ENCODE results near the gene UBA3. TPM values are rescaled to one million over a fixed set of nuclear protein-coding genes. Genes with fewer than 3 reads are reported as not detected.

Gene UBA3
- total RNA-seq, 4 donors from 2014 or later, result 30.6 to 86.0 (median 47.2) TPM

GRCh38 chr3:69087030-69087791 is 7.0 kb upstream of the UBA3 start:
- Histone ChIP-seq H3K9me3 (no peaks in the 10 kb centered on the region), H3K36me3 (no peaks in the 10 kb centered on the region), H3K27me3 (no peaks in the 10 kb centered on the region), H3K27ac (peak overlapping the region; percentile 94 to 97 (median 96)), H3K4me3 (peak overlapping the region; percentile 13 to 87 (median 85)), H3K4me1 (peaks cover 57 to 83% (median 67%) of the 10 kb centered on the region in 4 donors)
- WGBS, 2 donors (ENCODE audit: low coverage in 1 of 2), result 65% methylated on average over 3 of the region's 3 CpGs
- intact Hi-C loops (cut with DNase I; ENCODE audit: low total_unique reads) (no loop called here), in situ Hi-C loops (cut with MboI; ENCODE audit: low pct_ligation_motif_present in 1 of 4, low pct_unique_long_range_greater_than_20kb in 1 of 4, low sequenced_read_pairs in 3 of 4) (no loop called here)
- TF ChIP-seq EP300 (IDR thresholded peaks at IDR 0.05; ENCODE audit: low read depth), result no peak
- TF ChIP-seq POLR2A (IDR thresholded peaks at IDR 0.05), result no peak
- TF ChIP-seq POLR2AphosphoS5 (IDR thresholded peaks at IDR 0.05), result no peak
- TF ChIP-seq CTCF (IDR thresholded peaks at IDR 0.05), result no peak
- DNase-seq, result no peak

- peaks cover 48 to 83% (median 58%) of the 10 kb centered on the region in 4 donors for H3K4me1 ChIP-seq
- no peaks in the 10 kb centered on the region for H3K9me3 ChIP-seq
- peak; percentile 65 for TF ChIP-seq POLR2A (IDR thresholded peaks at IDR 0.05)
- TF ChIP-seq EP300 (IDR thresholded peaks at IDR 0.05; ENCODE audit: low read depth), result no peak
- no peak for TF ChIP-seq CTCF (IDR thresholded peaks at IDR 0.05)
- peak; percentile 11 to 82 (median 61) for TF ChIP-seq POLR2AphosphoS5 (IDR thresholded peaks at IDR 0.05)
- peak overlapping the region; percentile 68 to 87 (median 85) for H3K4me3 ChIP-seq
- H3K36me3 ChIP-seq, result no peaks in the 10 kb centered on the region
- H3K27me3 ChIP-seq, result no peaks in the 10 kb centered on the region
- in situ Hi-C loops (cut with MboI; ENCODE audit: low pct_ligation_motif_present in 1 of 4, low pct_unique_long_range_greater_than_20kb in 1 of 4, low sequenced_read_pairs in 3 of 4) (no loop called here), intact Hi-C loops (cut with DNase I; ENCODE audit: low total_unique reads) (no loop called here)
- DNase-seq, result peak; percentile 91
- 0 to 1% methylated on average over 2 to 8 of the region's 8 CpGs for whole genome bisulfite sequencing, 2 donors (ENCODE audit: low coverage in 1 of 2)
- peak overlapping the region; percentile 94 to 97 (median 96) for H3K27ac ChIP-seq
Observed at GRCh38 chr3:69085833-69086722, 5.9 kb upstream of the UBA3 start.

- peak; percentile 38 for DNase-seq
- in situ Hi-C loops (cut with MboI; ENCODE audit: low pct_ligation_motif_present in 1 of 4, low pct_unique_long_range_greater_than_20kb in 1 of 4, low sequenced_read_pairs in 3 of 4) (no loop called here), intact Hi-C loops (cut with DNase I; ENCODE audit: low total_unique reads) (no loop called here)
- peak overlapping the region; percentile 94 to 97 (median 96) for H3K27ac ChIP-seq
- no peaks in the 10 kb centered on the region for H3K9me3 ChIP-seq
- peak overlapping the region; percentile 68 to 87 (median 85) for H3K4me3 ChIP-seq
- WGBS, 2 donors (ENCODE audit: low coverage in 1 of 2), result 1% methylated on average over 26 of the region's 26 CpGs; no CpG with 5 or more reads in 1 of the 2 donors
- no peaks in the 10 kb centered on the region for H3K36me3 ChIP-seq
- TF ChIP-seq POLR2AphosphoS5 (IDR thresholded peaks at IDR 0.05), result no peak
- no peak for TF ChIP-seq POLR2A (IDR thresholded peaks at IDR 0.05)
- no peak for TF ChIP-seq CTCF (IDR thresholded peaks at IDR 0.05)
- TF ChIP-seq EP300 (IDR thresholded peaks at IDR 0.05; ENCODE audit: low read depth), result no peak
- H3K27me3 ChIP-seq, result no peaks in the 10 kb centered on the region
- H3K4me1 ChIP-seq, result peaks cover 46 to 83% (median 60%) of the 10 kb centered on the region in 4 donors
Observed at GRCh38 chr3:69085168-69085832, 5.1 kb upstream of the UBA3 start.

All from transverse colon (tissue), 4 donors.